HepG2 (cell line): ENCODE results near the gene NSUN3. TPM values are rescaled to one million over a fixed set of nuclear protein-coding genes. Genes with fewer than 3 reads are reported as not detected.
A peak's percentile ranks its signal among the peaks of the same experiment; 100 is the strongest.

Source experiments
- ELK4 ChIP-seq: sonication (generic); formaldehyde crosslinking; IDR thresholded peaks from 2 replicates; pipeline ENCODE4 v1.9.0; 2021; ENCODE audit warnings: missing genetic modification reagents, borderline replicate concordance
- FIP1L1 ChIP-seq: fragments of 200-400 bp; formaldehyde crosslinking; IDR thresholded peaks from 2 replicates; pipeline ENCODE4 v1.6.1; 2018; ENCODE audit warnings: low read depth, mild to moderate bottlenecking, low read length, moderate library complexity, borderline replicate concordance; ENCODE audit not compliant: insufficient read depth
- GABPA ChIP-seq, 2 experiments: IDR thresholded peaks; 2 replicates each; pipeline ENCODE4 v1.6.1; 2011 to 2016; ENCODE audit warnings: low read depth in 2 of 2, low read length in 1 of 2, missing biosample characterization in 1 of 2, missing genetic modification characterization in 1 of 2
- GMEB2 ChIP-seq: IDR thresholded peaks from 2 replicates; pipeline ENCODE4 v1.6.1; 2016; ENCODE audit warnings: missing biosample characterization, missing genetic modification reagents, low read depth
- HDAC2 ChIP-seq: sonication (generic); formaldehyde crosslinking; IDR thresholded peaks from 2 replicates; pipeline ENCODE4 v1.4.0; 2020; ENCODE audit warnings: missing genetic modification reagents
- IRF1 ChIP-seq: sonication (generic); formaldehyde crosslinking; IDR thresholded peaks from 2 replicates; pipeline ENCODE4 v1.4.0; 2020; ENCODE audit warnings: low read depth, mild to moderate bottlenecking, missing genetic modification reagents
- JDP2 ChIP-seq: sonication (generic); formaldehyde crosslinking; IDR thresholded peaks from 2 replicates; pipeline ENCODE4 v1.8.1; 2022; ENCODE audit warnings: missing genetic modification reagents, borderline replicate concordance
- KLF13 ChIP-seq: sonication (generic); formaldehyde crosslinking; IDR thresholded peaks from 2 replicates; pipeline ENCODE4 v1.4.0; 2020; ENCODE audit warnings: mild to moderate bottlenecking, missing genetic modification reagents
- MIER3 ChIP-seq: IDR thresholded peaks from 2 replicates; pipeline ENCODE4 v1.6.1; 2016; ENCODE audit warnings: missing compliant biosample characterization, borderline replicate concordance
- MZF1 ChIP-seq: sonication (generic); formaldehyde crosslinking; IDR thresholded peaks from 2 replicates; pipeline ENCODE4 v1.8.1; 2023; ENCODE audit warnings: mild to moderate bottlenecking, missing genetic modification reagents, borderline replicate concordance
- NFATC3 ChIP-seq: sonication (generic); formaldehyde crosslinking; IDR thresholded peaks from 2 replicates; pipeline ENCODE4 v1.5.1; 2020; ENCODE audit warnings: mild to moderate bottlenecking, missing genetic modification reagents
- TAF15 ChIP-seq: fragments of 200-400 bp; formaldehyde crosslinking; IDR thresholded peaks from one replicate; pipeline ENCODE4 v1.6.1; 2018; ENCODE audit warnings: mild to moderate bottlenecking, low read depth, low read length; ENCODE audit not compliant: poor library complexity, severe bottlenecking
- TFDP1 ChIP-seq: IDR thresholded peaks from 2 replicates; pipeline ENCODE4 v1.6.1; 2016; ENCODE audit warnings: missing compliant biosample characterization, missing genetic modification reagents, borderline replicate concordance
- ZNF256 ChIP-seq: sonication (generic); formaldehyde crosslinking; conservative IDR thresholded peaks from 2 replicates; pipeline ENCODE4 v1.4.0; 2020; ENCODE audit warnings: missing genetic modification reagents
- ZNF263 ChIP-seq: sonication (generic); formaldehyde crosslinking; IDR thresholded peaks from 2 replicates; pipeline ENCODE4 v1.4.0; 2020; ENCODE audit warnings: missing genetic modification reagents
- ZNF33B ChIP-seq: sonication (generic); formaldehyde crosslinking; IDR thresholded peaks from 2 replicates; pipeline ENCODE4 v1.5.1; 2020; ENCODE audit warnings: mild to moderate bottlenecking, missing genetic modification reagents
- ZNF619 ChIP-seq: sonication (generic); formaldehyde crosslinking; IDR thresholded peaks from 2 replicates; pipeline ENCODE4 v1.4.0; 2020; ENCODE audit warnings: mild to moderate bottlenecking, missing genetic modification reagents
- ZNF709 ChIP-seq: sonication (generic); formaldehyde crosslinking; IDR thresholded peaks from 2 replicates; pipeline ENCODE4 v1.5.0; 2020; ENCODE audit warnings: mild to moderate bottlenecking, missing genetic modification reagents
- ZNF746 ChIP-seq: sonication (generic); formaldehyde crosslinking; IDR thresholded peaks from 2 replicates; pipeline ENCODE4 v1.8.0; 2022; ENCODE audit warnings: mild to moderate bottlenecking, missing genetic modification reagents
- ZXDC ChIP-seq: sonication (generic); formaldehyde crosslinking; IDR thresholded peaks from 2 replicates; pipeline ENCODE4 v1.5.0; 2020; ENCODE audit warnings: mild to moderate bottlenecking, missing genetic modification reagents
- polyA plus RNA-seq, 8 experiments: library from polyadenylated mRNA; depleted of rRNA in 3 of 8; stranded (reverse) in 7 of 8; unstranded in 1 of 8; fragments of >200 nt; fragmentation: Illumina TruSeq in 4 of 8; extraction: Trizol in 4 of 8; gene quantifications; 2 replicates each; pipeline versions ENCODE4 v1.2.1 to v1.2.3, GENCODE V29; 2011 to 2016; ENCODE audit warnings: low read depth in 4 of 8, missing spikeins in 1 of 8, mixed read lengths in 1 of 8; ENCODE audit not compliant: insufficient read depth in 1 of 8
- total RNA-seq, 5 experiments: library from RNA; depleted of rRNA; stranded (reverse); fragments of >200 nt; fragmentation: Illumina TruSeq; extraction: Trizol; gene quantifications; 2 replicates each; pipeline ENCODE4 v1.2.3, GENCODE V29; 2016; ENCODE audit warnings: low read depth in 1 of 5

NSUN3 gene
- total and polyA plus RNA-seq, 2 of the 13 experiments (the other 11 are each of a cell fraction or from before 2014, with no cell fraction given): 3.2 to 10.6 TPM

GRCh38 chr3:94062513-94063404, at the start of gene NSUN3, which contains the start of gene DHFR2 (continued):
- TF ChIP-seq MIER3 (CRISPR knock-in tag) (no peak), ZNF256 (CRISPR knock-in tag) (0 out of 2 replicates have a peak, but pooled peaks have one; percentile 43), MZF1 (no peak), TFDP1 (peak; percentile 79; the same call in 1 of the 2 replicates), ZNF619 (no peak), JDP2 (CRISPR knock-in tag) (no peak), GABPA (IDR thresholded peaks at IDR 0.05; ENCODE audit: low read depth, low read length) (peak; percentile 43), GABPA (CRISPR knock-in tag; IDR thresholded peaks at IDR 0.05; ENCODE audit: low read depth) (peak; percentile 92), KLF13 (CRISPR knock-in tag) (no peak), ELK4 (CRISPR knock-in tag) (no peak), TAF15 (no peak), HDAC2 (CRISPR knock-in tag) (peak; percentile 60), ZNF746 (CRISPR knock-in tag) (no peak), ZNF709 (CRISPR knock-in tag) (no peak; the same call in 1 of the 2 replicates), ZNF33B (CRISPR knock-in tag) (0 out of 2 replicates have a peak, but pooled peaks have one; percentile 28), ZXDC (peak; percentile 48; the same call in 1 of the 2 replicates), NFATC3 (peak; percentile 87), ZNF263 (no peak), IRF1 (CRISPR knock-in tag) (no peak), FIP1L1 (0 out of 2 replicates have a peak, but pooled peaks have one; percentile 67), GMEB2 (CRISPR knock-in tag) (no peak)
